Measurements from ENCODE around the gene POTEM.
"Not testable (repeated sequence)": the region's sequence is repeated elsewhere in the genome, so short reads cannot be mapped to it uniquely, and the experiment has no call there.

DNA sequence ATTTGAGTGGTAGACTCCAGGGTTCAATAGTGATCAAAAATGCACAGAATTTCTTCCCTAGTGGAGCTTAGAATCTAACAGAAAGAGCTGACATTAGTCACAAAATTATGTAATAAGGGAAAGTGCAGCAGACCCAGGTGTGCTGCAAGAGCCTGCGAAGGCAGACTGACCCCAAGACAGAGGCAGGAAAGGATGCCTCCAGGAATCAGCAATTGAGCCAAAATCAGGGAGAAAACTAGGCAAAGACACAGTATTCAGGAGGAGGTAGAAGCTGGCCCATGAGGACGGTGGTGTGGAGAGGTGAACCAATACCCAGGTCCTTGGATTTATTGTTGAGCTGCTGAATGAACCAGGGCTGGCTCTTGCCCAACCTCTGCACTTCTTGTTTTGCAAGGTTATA lies 76.2 kb downstream of the POTEM start:
- TF ChIP-seq, protein P1, sequence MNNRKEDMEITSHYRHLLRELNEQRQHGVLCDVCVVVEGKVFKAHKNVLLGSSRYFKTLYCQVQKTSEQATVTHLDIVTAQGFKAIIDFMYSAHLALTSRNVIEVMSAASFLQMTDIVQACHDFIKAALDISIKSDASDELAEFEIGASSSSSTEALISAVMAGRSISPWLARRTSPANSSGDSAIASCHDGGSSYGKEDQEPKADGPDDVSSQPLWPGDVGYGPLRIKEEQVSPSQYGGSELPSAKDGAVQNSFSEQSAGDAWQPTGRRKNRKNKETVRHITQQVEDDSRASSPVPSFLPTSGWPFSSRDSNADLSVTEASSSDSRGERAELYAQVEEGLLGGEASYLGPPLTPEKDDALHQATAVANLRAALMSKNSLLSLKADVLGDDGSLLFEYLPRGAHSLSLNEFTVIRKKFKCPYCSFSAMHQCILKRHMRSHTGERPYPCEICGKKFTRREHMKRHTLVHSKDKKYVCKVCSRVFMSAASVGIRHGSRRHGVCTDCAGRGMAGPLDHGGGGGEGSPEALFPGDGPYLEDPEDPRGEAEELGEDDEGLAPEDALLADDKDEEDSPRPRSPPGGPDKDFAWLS (CRISPR knock-in tag; IDR thresholded peaks at IDR 0.05; ENCODE audit: borderline replicate concordance), result not testable (repeated sequence)
- TF ChIP-seq POLR2A (IDR thresholded peaks at IDR 0.05; ENCODE audit: insufficient read depth in 1 of 2, low read depth in 2 of 2, low read length in 2 of 2); MYC (CRISPR knock-in tag; IDR thresholded peaks at IDR 0.05; ENCODE audit: borderline replicate concordance); RFX5 (IDR thresholded peaks at IDR 0.05; ENCODE audit: low read depth, low read length); BRCA1 (CRISPR knock-in tag; IDR thresholded peaks at IDR 0.05); EP300 (IDR thresholded peaks at IDR 0.05; ENCODE audit: low read depth in 2 of 2, low read length in 2 of 2); EP300 (CRISPR knock-in tag; IDR thresholded peaks at IDR 0.05; ENCODE audit: borderline replicate concordance); ARID3A (IDR thresholded peaks at IDR 0.05; ENCODE audit: low read depth, low read length); RNF2 (conservative IDR thresholded peaks at IDR 0.05; ENCODE audit: low read depth); RBAK (CRISPR knock-in tag; IDR thresholded peaks at IDR 0.05); CBX2 (IDR thresholded peaks at IDR 0.05; ENCODE audit: low read depth, low read length); CBX2 (CRISPR knock-in tag; IDR thresholded peaks at IDR 0.05; ENCODE audit: low read depth): not testable (repeated sequence)
